GM12878 (cell line): ENCODE measurements around the gene CD101. TPM values are rescaled to one million over a fixed set of nuclear protein-coding genes. Genes with fewer than 3 reads are reported as not detected.
A peak's percentile ranks its signal among the peaks of the same experiment; 100 is the strongest.

ENCODE experiments used
- ATAC-seq: fragments of 200-7000 bp; cut with Tn5 transposase; 3 replicates; pipeline ENCODE4 v1.9.1; 2020; ENCODE audit warnings: mild to moderate bottlenecking, moderate library complexity
- BruUV-seq: library from RNA; stranded (reverse); fragments of 400-500 nt; replicated peaks from 2 replicates; lab custom pipeline; 2021; lab: Mats Ljungman, UMichigan
- CTCF ChIA-PET: fragments of 300-600 bp; sonication (Branson Sonifier 250); formaldehyde crosslinking; extraction: SDS; loops from one replicate; lab custom pipeline; 2021; ENCODE audit warnings: inconsistent platforms; lab: Yijun Ruan, JAX
- POLR2A ChIA-PET: fragments of 350-600 bp; formaldehyde crosslinking; extraction: SDS; loops from one replicate; lab custom pipeline; 2021; ENCODE audit warnings: inconsistent platforms; lab: Charles Lee
- RAD21 ChIA-PET: fragments of 300-600 bp; sonication (Branson Sonifier 250); formaldehyde crosslinking; loops from one replicate; lab custom pipeline; 2023; ENCODE audit warnings: antibody characterized with exemption; ENCODE audit not compliant: unreplicated experiment; lab: Charles Lee
- SMC1A ChIA-PET: fragments of 300-600 bp; sonication (Branson Sonifier 250); formaldehyde crosslinking; loops from one replicate; lab custom pipeline; 2023; ENCODE audit not compliant: unreplicated experiment, uncharacterized antibody; lab: Charles Lee
- DNase-seq: peaks from one replicate; pipeline ENCODE4 v3.0.0-alpha.2; 2011; ENCODE audit warnings: low read depth, low spot score
- FAIRE-seq: peaks from 3 replicates; lab custom pipeline; 2011; peaks lifted over from hg19 to GRCh38; lab: Jason Lieb, UNC
- H2AFZ ChIP-seq: 2 replicates; pipeline ENCODE4 v1.6.0; 2011; ENCODE audit warnings: low read depth, low read length, control low read depth; ENCODE audit not compliant: control insufficient read depth
- H3K27ac ChIP-seq: 2 replicates; pipeline ENCODE4 v1.5.1; 2011; ENCODE audit warnings: control low read depth; ENCODE audit not compliant: control insufficient read depth, insufficient read depth
- H3K27me3 ChIP-seq, 2 experiments: replicated peaks in 1 of 2; 2 replicates each; pipeline versions ENCODE4 v1.6.0 to v1.6.1; 2011; ENCODE audit warnings: low read length in 1 of 2; ENCODE audit not compliant: control insufficient read depth in 2 of 2, insufficient read depth in 2 of 2
- H3K36me3 ChIP-seq, 2 experiments: 2 replicates each; pipeline ENCODE4 v1.5.1; 2011; ENCODE audit warnings: low read length in 1 of 2; ENCODE audit not compliant: control insufficient read depth in 2 of 2, insufficient read depth in 2 of 2
- H3K4me1 ChIP-seq: 2 replicates; pipeline ENCODE4 v1.6.1; 2011; ENCODE audit warnings: mild to moderate bottlenecking, low read length, moderate library complexity, mixed read lengths; ENCODE audit not compliant: control insufficient read depth, insufficient read depth
- H3K4me2 ChIP-seq: 2 replicates; pipeline ENCODE4 v1.6.0; 2011; ENCODE audit warnings: control low read depth; ENCODE audit not compliant: control insufficient read depth, insufficient read depth
- H3K4me3 ChIP-seq: fragments of 200-600 bp; sonication (generic); 2 replicates; pipeline ENCODE4 v1.5.1; 2016
- H3K79me2 ChIP-seq: 2 replicates; pipeline ENCODE4 v1.6.0; 2011; ENCODE audit warnings: low read length; ENCODE audit not compliant: control insufficient read depth, insufficient read depth
- H3K9ac ChIP-seq: 2 replicates; pipeline ENCODE4 v1.8.0; 2011; ENCODE audit warnings: low read length, control low read depth, mixed read lengths; ENCODE audit not compliant: control insufficient read depth, insufficient read depth
- H3K9me3 ChIP-seq: replicated peaks from 3 replicates; pipeline ENCODE4 v1.5.1; 2011; ENCODE audit warnings: mild to moderate bottlenecking, low read length; ENCODE audit not compliant: control insufficient read depth, insufficient read depth
- H4K20me1 ChIP-seq: 2 replicates; pipeline ENCODE4 v1.6.0; 2011; ENCODE audit not compliant: control insufficient read depth, insufficient read depth
- PAX5 ChIP-seq: IDR thresholded peaks from 2 replicates; pipeline ENCODE4 v1.6.1; 2011; ENCODE audit warnings: low read depth, low read length, borderline replicate concordance
- TCF3 ChIP-seq: IDR thresholded peaks from 2 replicates; pipeline ENCODE4 v1.6.1; 2012; ENCODE audit warnings: low read depth, mild to moderate bottlenecking, low read length, borderline replicate concordance; ENCODE audit not compliant: insufficient read depth
- WGBS: methylation state at CpG from one replicate; pipeline ENCODE4 v1.1.6; 2016; ENCODE audit warnings: low lambda C conversion rate; ENCODE audit not compliant: insufficient replicate concordance, insufficient coverage; ENCODE audit errors: missing lambda C conversion rate; 5-methylcytosine and 5-hydroxymethylcytosine counted together
- in situ Hi-C: fragments of 300-500 bp; cut with MboI; formaldehyde crosslinking; loops from 9 replicates; pipeline ENCODE4 v1.14.3; 2018; ENCODE audit warnings: mixed read lengths
- intact Hi-C: fragments of 100-400 bp; cut with micrococcal nuclease; formaldehyde crosslinking; loops from one replicate; pipeline ENCODE4 v1.14.2; 2022; ENCODE audit not compliant: unreplicated experiment
- polyA plus RNA-seq, 11 experiments: library from polyadenylated mRNA; depleted of rRNA in 4 of 11; unstranded in 6 of 11; stranded (reverse) in 5 of 11; fragments of >200 nt; fragmentation: Nextera tagmentation in 4 of 11; fragmentation: Illumina TruSeq in 1 of 11; extraction: Ambion mirVana in 4 of 11; extraction: Trizol in 1 of 11; gene quantifications; 1 replicate in 1 of 11; 2 replicates in 10 of 11; pipeline versions ENCODE4 v1.2.1 to v1.2.3, GENCODE V29; 2011 to 2016; ENCODE audit warnings: inconsistent platforms in 2 of 11, missing spikeins in 2 of 11, low read depth in 1 of 11
- small RNA-seq: library from RNA; depleted of rRNA; stranded (forward); fragments of <200 nt; gene quantifications from one replicate; pipeline ENCODE3, GENCODE V24; 2014
- total RNA-seq, 4 experiments: library from RNA; depleted of rRNA in 3 of 4; stranded (reverse); fragments of >200 nt in 3 of 4; fragmentation: Illumina TruSeq in 1 of 4; extraction: Trizol in 1 of 4; gene quantifications; 2 replicates each; pipeline versions ENCODE4 v1.2.1 to v1.2.3, GENCODE V29; 2013 to 2021

CD101 gene
- total and polyA plus RNA-seq, 10 of the 15 experiments (the other 5 are each of a cell fraction or from before 2014, with no cell fraction given) = 0.56 to 7.9 (median 2.9) TPM

DNA sequence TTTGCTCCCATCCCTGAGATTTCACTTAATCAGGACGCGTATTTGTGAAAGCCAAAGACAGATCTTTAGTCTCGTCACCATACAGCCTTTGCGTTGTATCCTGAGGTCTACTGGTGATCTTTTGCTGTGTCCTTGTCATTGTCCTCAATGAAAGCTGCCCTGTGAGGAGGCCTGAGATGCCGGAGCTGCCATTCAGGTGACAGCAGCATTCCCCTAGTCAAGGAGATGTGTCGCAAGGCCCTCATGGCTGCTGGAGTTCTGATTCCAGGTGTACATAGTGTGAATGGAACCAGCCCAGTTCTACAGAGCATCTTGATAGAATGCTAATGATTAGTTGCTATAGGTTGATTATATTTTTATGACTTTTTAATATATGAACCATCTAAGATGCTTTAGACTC is 82.7 kb downstream of the CD101 start:
- ATAC-seq (no peak), FAIRE-seq (no peak), DNase-seq (no peak)
- TF ChIP-seq PAX5 (no peak), TCF3 (no peak)
- intact Hi-C loops (no loop called here), in situ Hi-C loops (no loop called here)
- Histone ChIP-seq H3K9ac (no peak overlapping the region), H3K4me2 (no peak overlapping the region), H3K4me1 (no peaks in the 10 kb centered on the region), H3K79me2 (no peaks in the 10 kb centered on the region), H3K27ac (no peak overlapping the region), H3K27me3 (no peaks in the 10 kb centered on the region), H4K20me1 (no peaks in the 10 kb centered on the region), H3K36me3 (peaks cover 16 to 43% of the 10 kb centered on the region in 2 experiments), H3K4me3 (no peak overlapping the region), H2AFZ (no peak overlapping the region), H3K9me3 (no peaks in the 10 kb centered on the region)
- SMC1A ChIA-PET = no interaction called here
- CTCF ChIA-PET = no interaction called here
- 83% methylated on average over 6 of the region's 6 CpGs for WGBS
- RAD21 ChIA-PET = no interaction called here
- POLR2A ChIA-PET = no interaction called here
- no TSS peak for BruUV-seq

Small RNAs within 50 kb of the gene (small RNA-seq; reads per million reads assigned to genes)
- 1.8 reads per million, percentile 57 among the genes with 10 or more reads in this experiment for gene RNA5SP55

Other genes with a start within 250 kb of the CD101 start
- gene CD2, start 247.3 kb upstream of the CD101 start, total RNA-seq (2014; rRNA removed) = 1.4 and 3.1 TPM in 2 replicates
- gene CD2, start 247.3 kb upstream of the CD101 start, total RNA-seq (2014; rRNA removed; fragmentation: Illumina TruSeq; extraction: Trizol) = 4.1 and 4.8 TPM in 2 replicates
- gene CD2, start 247.3 kb upstream of the CD101 start, total RNA-seq (2021) = 2.4 and 2.9 TPM in 2 replicates
- 0.12 and 0.15 TPM in 2 replicates for gene CD2, start 247.3 kb upstream of the CD101 start, polyA plus RNA-seq (2011; rRNA removed)
- gene CD2, start 247.3 kb upstream of the CD101 start, polyA plus RNA-seq (2014; fragmentation: Illumina TruSeq; extraction: Trizol) = 4.2 and 8.8 TPM in 2 replicates
- gene CD2, start 247.3 kb upstream of the CD101 start, polyA plus RNA-seq (2014; fragmentation: Nextera tagmentation; extraction: Ambion mirVana) = 1 to 10 TPM; 3.0 to 4.3 TPM
- 1.8 and 2.7 TPM in 2 replicates for gene CD2, start 247.3 kb upstream of the CD101 start, polyA plus RNA-seq (2014; rRNA removed)
- 1 to 10 TPM; 1.1 to 1.6 TPM for gene CD2, start 247.3 kb upstream of the CD101 start, polyA plus RNA-seq (2016; fragmentation: Nextera tagmentation; extraction: Ambion mirVana)
- 5.5 and 9.9 TPM in 2 replicates for gene PTGFRN, start 91.8 kb upstream of the CD101 start, total RNA-seq (2014; rRNA removed)
- 5.8 TPM in 2 replicates for gene PTGFRN, start 91.8 kb upstream of the CD101 start, total RNA-seq (2014; rRNA removed; fragmentation: Illumina TruSeq; extraction: Trizol)
- 8.3 and 8.9 TPM in 2 replicates for gene PTGFRN, start 91.8 kb upstream of the CD101 start, total RNA-seq (2021)
- 2.8 and 3.5 TPM in 2 replicates for gene PTGFRN, start 91.8 kb upstream of the CD101 start, polyA plus RNA-seq (2011; rRNA removed)
- gene PTGFRN, start 91.8 kb upstream of the CD101 start, polyA plus RNA-seq (2014; fragmentation: Illumina TruSeq; extraction: Trizol) = 2.4 and 5.3 TPM in 2 replicates
- gene PTGFRN, start 91.8 kb upstream of the CD101 start, polyA plus RNA-seq (2014; fragmentation: Nextera tagmentation; extraction: Ambion mirVana) = 1 to 10 TPM; 4.9 to 7.2 TPM
- gene PTGFRN, start 91.8 kb upstream of the CD101 start, polyA plus RNA-seq (2014; rRNA removed) = 3.9 and 4.4 TPM in 2 replicates
- 1 to 10 TPM; 2.7 to 3.1 TPM for gene PTGFRN, start 91.8 kb upstream of the CD101 start, polyA plus RNA-seq (2016; fragmentation: Nextera tagmentation; extraction: Ambion mirVana)
- 82.1 and 96.0 TPM in 2 replicates for gene TTF2, start 58.6 kb downstream of the CD101 start, total RNA-seq (2014; rRNA removed)
- 74.3 and 75.4 TPM in 2 replicates for gene TTF2, start 58.6 kb downstream of the CD101 start, total RNA-seq (2014; rRNA removed; fragmentation: Illumina TruSeq; extraction: Trizol)
- 114 and 121 TPM in 2 replicates for gene TTF2, start 58.6 kb downstream of the CD101 start, total RNA-seq (2021)
- 132 and 134 TPM in 2 replicates for gene TTF2, start 58.6 kb downstream of the CD101 start, polyA plus RNA-seq (2011; rRNA removed)
- 63.8 and 94.6 TPM in 2 replicates for gene TTF2, start 58.6 kb downstream of the CD101 start, polyA plus RNA-seq (2014; fragmentation: Illumina TruSeq; extraction: Trizol)
- gene TTF2, start 58.6 kb downstream of the CD101 start, polyA plus RNA-seq (2014; fragmentation: Nextera tagmentation; extraction: Ambion mirVana) = 10 to 100 TPM; 17.7 to 20.8 TPM
- gene TTF2, start 58.6 kb downstream of the CD101 start, polyA plus RNA-seq (2014; rRNA removed) = 63.9 and 66.4 TPM in 2 replicates
- gene TTF2, start 58.6 kb downstream of the CD101 start, polyA plus RNA-seq (2016; fragmentation: Nextera tagmentation; extraction: Ambion mirVana) = 100 to 1,000 TPM; 110 to 125 TPM
- gene TRIM45, start 120.0 kb downstream of the CD101 start, total RNA-seq (2014; rRNA removed) = 0.40 and 0.54 TPM in 2 replicates
- 0.23 and 0.31 TPM in 2 replicates for gene TRIM45, start 120.0 kb downstream of the CD101 start, total RNA-seq (2014; rRNA removed; fragmentation: Illumina TruSeq; extraction: Trizol)
- gene TRIM45, start 120.0 kb downstream of the CD101 start, total RNA-seq (2021) = 0.44 and 0.48 TPM in 2 replicates
- gene TRIM45, start 120.0 kb downstream of the CD101 start, polyA plus RNA-seq (2011; rRNA removed) = 0.30 and 0.48 TPM in 2 replicates
- 0.54 and 0.56 TPM in 2 replicates for gene TRIM45, start 120.0 kb downstream of the CD101 start, polyA plus RNA-seq (2014; fragmentation: Illumina TruSeq; extraction: Trizol)
- gene TRIM45, start 120.0 kb downstream of the CD101 start, polyA plus RNA-seq (2014; fragmentation: Nextera tagmentation; extraction: Ambion mirVana) = under 1 TPM; 0.42 TPM
- 0.43 and 0.56 TPM in 2 replicates for gene TRIM45, start 120.0 kb downstream of the CD101 start, polyA plus RNA-seq (2014; rRNA removed)
- gene TRIM45, start 120.0 kb downstream of the CD101 start, polyA plus RNA-seq (2016; fragmentation: Nextera tagmentation; extraction: Ambion mirVana) = under 1 TPM; 0.60 to 0.86 TPM
- not detected in 2 replicates for gene VTCN1, start 209.2 kb downstream of the CD101 start, total RNA-seq (2014; rRNA removed)
- gene VTCN1, start 209.2 kb downstream of the CD101 start, total RNA-seq (2014; rRNA removed; fragmentation: Illumina TruSeq; extraction: Trizol) = not detected in 2 replicates
- not detected in 2 replicates for gene VTCN1, start 209.2 kb downstream of the CD101 start, total RNA-seq (2021)
- not detected in 2 replicates for gene VTCN1, start 209.2 kb downstream of the CD101 start, polyA plus RNA-seq (2011; rRNA removed)
- not detected in 2 replicates for gene VTCN1, start 209.2 kb downstream of the CD101 start, polyA plus RNA-seq (2014; fragmentation: Illumina TruSeq; extraction: Trizol)
- gene VTCN1, start 209.2 kb downstream of the CD101 start, polyA plus RNA-seq (2014; fragmentation: Nextera tagmentation; extraction: Ambion mirVana) = not detected
- not detected in 2 replicates for gene VTCN1, start 209.2 kb downstream of the CD101 start, polyA plus RNA-seq (2014; rRNA removed)
- not detected for gene VTCN1, start 209.2 kb downstream of the CD101 start, polyA plus RNA-seq (2016; fragmentation: Nextera tagmentation; extraction: Ambion mirVana)